ENCODE measurements around the gene SHISA9.

DNA sequence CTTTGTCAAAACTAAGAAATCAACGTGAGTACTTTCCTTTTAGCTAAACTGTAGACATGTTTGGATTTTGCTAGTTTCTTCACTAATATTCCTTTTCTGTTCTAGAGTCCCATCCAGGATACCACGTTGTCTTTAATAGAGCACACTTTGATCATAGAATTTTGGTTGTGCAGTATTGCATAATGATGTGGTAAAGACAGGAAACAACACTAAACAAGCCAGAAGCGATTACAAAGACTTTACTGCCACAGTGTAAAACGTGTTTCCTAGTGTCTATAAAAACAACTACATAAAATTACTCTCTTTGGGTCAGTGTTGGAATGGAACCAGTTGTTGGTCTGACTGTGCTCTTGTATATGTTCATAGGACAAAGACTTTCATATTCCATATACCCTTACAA is 19.3 kb downstream of the SHISA9 start:
- TF ChIP-seq, protein P1, sequence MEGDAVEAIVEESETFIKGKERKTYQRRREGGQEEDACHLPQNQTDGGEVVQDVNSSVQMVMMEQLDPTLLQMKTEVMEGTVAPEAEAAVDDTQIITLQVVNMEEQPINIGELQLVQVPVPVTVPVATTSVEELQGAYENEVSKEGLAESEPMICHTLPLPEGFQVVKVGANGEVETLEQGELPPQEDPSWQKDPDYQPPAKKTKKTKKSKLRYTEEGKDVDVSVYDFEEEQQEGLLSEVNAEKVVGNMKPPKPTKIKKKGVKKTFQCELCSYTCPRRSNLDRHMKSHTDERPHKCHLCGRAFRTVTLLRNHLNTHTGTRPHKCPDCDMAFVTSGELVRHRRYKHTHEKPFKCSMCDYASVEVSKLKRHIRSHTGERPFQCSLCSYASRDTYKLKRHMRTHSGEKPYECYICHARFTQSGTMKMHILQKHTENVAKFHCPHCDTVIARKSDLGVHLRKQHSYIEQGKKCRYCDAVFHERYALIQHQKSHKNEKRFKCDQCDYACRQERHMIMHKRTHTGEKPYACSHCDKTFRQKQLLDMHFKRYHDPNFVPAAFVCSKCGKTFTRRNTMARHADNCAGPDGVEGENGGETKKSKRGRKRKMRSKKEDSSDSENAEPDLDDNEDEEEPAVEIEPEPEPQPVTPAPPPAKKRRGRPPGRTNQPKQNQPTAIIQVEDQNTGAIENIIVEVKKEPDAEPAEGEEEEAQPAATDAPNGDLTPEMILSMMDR (IDR thresholded peaks at IDR 0.05; ENCODE audit: low read depth, low read length, poor library complexity, severe bottlenecking) = no peak
- no peak for TF ChIP-seq EZH2phosphoT487 (IDR thresholded peaks at IDR 0.05; ENCODE audit: borderline replicate concordance, low read length)
